K562 (cell line): ENCODE data around the gene GPR153. TPM values are rescaled to one million over a fixed set of nuclear protein-coding genes. Genes with fewer than 3 reads are reported as not detected.

ENCODE experiments used
- ATF1 ChIP-seq, 2 experiments: fragments of 450-650 bp in 1 of 2; IDR thresholded peaks; 2 replicates each; pipeline ENCODE4 v1.6.1; 2016; ENCODE audit warnings: missing compliant biosample characterization in 1 of 2, missing genetic modification characterization in 1 of 2
- CREB1 ChIP-seq, 2 experiments: sonication (generic) in 1 of 2; formaldehyde crosslinking in 1 of 2; IDR thresholded peaks; 2 replicates each; pipeline versions ENCODE4 v1.6.1 to v1.8.0; 2012 to 2022; ENCODE audit warnings: inconsistent platforms in 1 of 2, mild to moderate bottlenecking in 1 of 2, missing genetic modification reagents in 1 of 2, moderate library complexity in 1 of 2
- MEF2A ChIP-seq: IDR thresholded peaks from 2 replicates; pipeline ENCODE4 v1.6.1; 2011; ENCODE audit warnings: low read depth, mild to moderate bottlenecking, low read length, moderate library complexity; ENCODE audit not compliant: control insufficient read depth
- PHF20 ChIP-seq: fragments of 450-650 bp; IDR thresholded peaks from 2 replicates; pipeline ENCODE4 v1.6.1; 2018; ENCODE audit not compliant: partially characterized antibody
- SIN3B ChIP-seq: fragments of 450-650 bp; IDR thresholded peaks from 2 replicates; pipeline ENCODE4 v1.6.1; 2017; ENCODE audit warnings: low read depth, mild to moderate bottlenecking, moderate library complexity
- TEAD4 ChIP-seq, 2 experiments: sonication (generic) in 1 of 2; formaldehyde crosslinking in 1 of 2; IDR thresholded peaks; 2 replicates each; pipeline versions ENCODE4 v1.6.1 to v1.8.0; 2012 to 2022; ENCODE audit warnings: borderline replicate concordance in 1 of 2, inconsistent platforms in 1 of 2, low read length in 1 of 2, mild to moderate bottlenecking in 1 of 2, missing genetic modification reagents in 1 of 2
- ZNF224 ChIP-seq: sonication (generic); formaldehyde crosslinking; IDR thresholded peaks from 2 replicates; pipeline ENCODE4 v1.8.0; 2022; ENCODE audit warnings: mild to moderate bottlenecking, missing genetic modification reagents
- ZNF232 ChIP-seq: sonication (generic); formaldehyde crosslinking; IDR thresholded peaks from 2 replicates; pipeline ENCODE4 v1.8.0; 2022; ENCODE audit warnings: mild to moderate bottlenecking, missing genetic modification reagents
- polyA plus RNA-seq, 8 experiments: library from polyadenylated mRNA; depleted of rRNA in 4 of 8; stranded (reverse) in 5 of 8; unstranded in 3 of 8; fragments of >200 nt; fragmentation: Nextera tagmentation in 2 of 8; fragmentation: Illumina TruSeq in 1 of 8; extraction: Ambion mirVana in 2 of 8; extraction: Trizol in 1 of 8; gene quantifications; 2 replicates each; pipeline versions ENCODE4 v1.2.1 to v1.2.3, GENCODE V29; 2011 to 2014; ENCODE audit warnings: inconsistent platforms in 1 of 8, missing spikeins in 1 of 8
- total RNA-seq, 7 experiments: library from RNA; depleted of rRNA in 6 of 7; stranded (reverse); fragments of >200 nt in 6 of 7; fragmentation: Illumina TruSeq in 2 of 7; extraction: Trizol in 2 of 7; gene quantifications; 2 replicates each; pipeline versions ENCODE4 v1.2.1 to v1.2.3, GENCODE V29; 2011 to 2021; ENCODE audit warnings: low replicate concordance in 1 of 7
- TF ChIP-seq, protein P1 (sequence below): sonication (generic); formaldehyde crosslinking; IDR thresholded peaks from 2 replicates; pipeline ENCODE4 v1.9.0; 2022; ENCODE audit warnings: mild to moderate bottlenecking, missing genetic modification reagents
- TF ChIP-seq, protein P2 (sequence below): fragments of 250-450 bp; sonication (Bioruptor Pico); IDR thresholded peaks from 2 replicates; pipeline ENCODE4 v1.5.0; 2022; ENCODE audit warnings: mild to moderate bottlenecking
- TF ChIP-seq, protein P3 (sequence below): fragments of 250-450 bp; sonication (Bioruptor Pico); IDR thresholded peaks from 2 replicates; pipeline ENCODE4 v1.9.0; 2021; ENCODE audit warnings: mild to moderate bottlenecking, inconsistent platforms
- TF ChIP-seq, protein P4 (sequence below): sonication (generic); formaldehyde crosslinking; IDR thresholded peaks from 2 replicates; pipeline ENCODE4 v1.8.1; 2023; ENCODE audit warnings: mild to moderate bottlenecking, missing genetic modification reagents
- TF ChIP-seq, protein P5 (sequence below): sonication (generic); formaldehyde crosslinking; IDR thresholded peaks from 2 replicates; pipeline ENCODE4 v1.8.0; 2022; ENCODE audit warnings: mild to moderate bottlenecking, missing genetic modification reagents

Gene GPR153
- total and polyA plus RNA-seq, 9 of the 15 experiments (the other 6 are each of a cell fraction or from before 2014, with no cell fraction given): 0.01 to 1.5 (median 0.51) TPM

DNA sequence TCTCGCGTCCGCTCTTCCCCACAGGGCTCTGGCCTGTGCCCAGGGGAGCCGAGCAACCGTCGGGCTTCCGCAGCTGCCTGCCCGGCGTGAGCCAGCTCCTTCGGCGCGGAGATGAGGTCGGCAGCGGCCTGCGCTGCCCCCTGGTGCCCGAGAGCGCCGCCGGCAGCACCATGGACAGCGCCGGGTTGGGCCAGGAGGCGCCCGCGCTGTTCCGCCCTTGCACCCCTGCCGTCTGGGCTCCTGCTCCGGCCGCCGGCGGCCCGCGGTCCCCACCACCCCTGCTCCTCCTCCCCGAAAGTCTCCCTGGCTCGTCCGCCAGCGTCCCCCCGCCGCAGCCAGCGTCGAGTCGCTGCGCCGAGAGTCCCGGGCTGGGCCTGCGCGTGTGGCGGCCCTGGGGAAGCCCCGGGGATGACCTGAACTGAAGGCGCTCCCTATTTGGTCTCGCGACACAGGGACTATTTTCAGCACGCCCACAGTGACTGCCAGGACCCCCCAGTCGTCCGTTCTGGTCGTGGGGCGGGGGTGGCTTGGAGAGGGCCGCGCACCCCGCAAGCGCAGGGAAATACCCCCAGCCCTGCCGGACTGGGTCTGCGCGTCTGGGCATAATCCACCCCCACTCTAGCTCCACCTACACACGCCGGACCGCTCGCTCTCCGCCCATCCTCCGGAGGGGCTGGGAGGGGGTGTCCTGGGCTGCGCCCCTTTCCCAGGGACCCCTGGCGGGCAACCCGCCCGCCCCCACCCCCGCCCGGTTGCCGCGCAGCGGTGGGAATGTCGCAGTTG lies 15.6 kb downstream of the GPR153 start (continued):
- TF ChIP-seq, protein P1, sequence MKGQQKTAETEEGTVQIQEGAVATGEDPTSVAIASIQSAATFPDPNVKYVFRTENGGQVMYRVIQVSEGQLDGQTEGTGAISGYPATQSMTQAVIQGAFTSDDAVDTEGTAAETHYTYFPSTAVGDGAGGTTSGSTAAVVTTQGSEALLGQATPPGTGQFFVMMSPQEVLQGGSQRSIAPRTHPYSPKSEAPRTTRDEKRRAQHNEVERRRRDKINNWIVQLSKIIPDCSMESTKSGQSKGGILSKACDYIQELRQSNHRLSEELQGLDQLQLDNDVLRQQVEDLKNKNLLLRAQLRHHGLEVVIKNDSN (CRISPR knock-in tag): 0 out of 2 replicates have a peak, but pooled peaks have one; percentile 12
- TF ChIP-seq, protein P2, sequence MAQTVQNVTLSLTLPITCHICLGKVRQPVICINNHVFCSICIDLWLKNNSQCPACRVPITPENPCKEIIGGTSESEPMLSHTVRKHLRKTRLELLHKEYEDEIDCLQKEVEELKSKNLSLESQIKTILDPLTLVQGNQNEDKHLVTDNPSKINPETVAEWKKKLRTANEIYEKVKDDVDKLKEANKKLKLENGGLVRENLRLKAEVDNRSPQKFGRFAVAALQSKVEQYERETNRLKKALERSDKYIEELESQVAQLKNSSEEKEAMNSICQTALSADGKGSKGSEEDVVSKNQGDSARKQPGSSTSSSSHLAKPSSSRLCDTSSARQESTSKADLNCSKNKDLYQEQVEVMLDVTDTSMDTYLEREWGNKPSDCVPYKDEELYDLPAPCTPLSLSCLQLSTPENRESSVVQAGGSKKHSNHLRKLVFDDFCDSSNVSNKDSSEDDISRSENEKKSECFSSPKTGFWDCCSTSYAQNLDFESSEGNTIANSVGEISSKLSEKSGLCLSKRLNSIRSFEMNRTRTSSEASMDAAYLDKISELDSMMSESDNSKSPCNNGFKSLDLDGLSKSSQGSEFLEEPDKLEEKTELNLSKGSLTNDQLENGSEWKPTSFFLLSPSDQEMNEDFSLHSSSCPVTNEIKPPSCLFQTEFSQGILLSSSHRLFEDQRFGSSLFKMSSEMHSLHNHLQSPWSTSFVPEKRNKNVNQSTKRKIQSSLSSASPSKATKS: no peak
- TF ChIP-seq TEAD4 (IDR thresholded peaks at IDR 0.05; ENCODE audit: low read length): no peak
- peak; percentile 92 for TF ChIP-seq TEAD4 (CRISPR knock-in tag; IDR thresholded peaks at IDR 0.05; ENCODE audit: borderline replicate concordance)
- TF ChIP-seq, protein P3, sequence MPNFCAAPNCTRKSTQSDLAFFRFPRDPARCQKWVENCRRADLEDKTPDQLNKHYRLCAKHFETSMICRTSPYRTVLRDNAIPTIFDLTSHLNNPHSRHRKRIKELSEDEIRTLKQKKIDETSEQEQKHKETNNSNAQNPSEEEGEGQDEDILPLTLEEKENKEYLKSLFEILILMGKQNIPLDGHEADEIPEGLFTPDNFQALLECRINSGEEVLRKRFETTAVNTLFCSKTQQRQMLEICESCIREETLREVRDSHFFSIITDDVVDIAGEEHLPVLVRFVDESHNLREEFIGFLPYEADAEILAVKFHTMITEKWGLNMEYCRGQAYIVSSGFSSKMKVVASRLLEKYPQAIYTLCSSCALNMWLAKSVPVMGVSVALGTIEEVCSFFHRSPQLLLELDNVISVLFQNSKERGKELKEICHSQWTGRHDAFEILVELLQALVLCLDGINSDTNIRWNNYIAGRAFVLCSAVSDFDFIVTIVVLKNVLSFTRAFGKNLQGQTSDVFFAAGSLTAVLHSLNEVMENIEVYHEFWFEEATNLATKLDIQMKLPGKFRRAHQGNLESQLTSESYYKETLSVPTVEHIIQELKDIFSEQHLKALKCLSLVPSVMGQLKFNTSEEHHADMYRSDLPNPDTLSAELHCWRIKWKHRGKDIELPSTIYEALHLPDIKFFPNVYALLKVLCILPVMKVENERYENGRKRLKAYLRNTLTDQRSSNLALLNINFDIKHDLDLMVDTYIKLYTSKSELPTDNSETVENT: peak; percentile 49; the same call in 1 of the 2 replicates
- TF ChIP-seq, protein P4, sequence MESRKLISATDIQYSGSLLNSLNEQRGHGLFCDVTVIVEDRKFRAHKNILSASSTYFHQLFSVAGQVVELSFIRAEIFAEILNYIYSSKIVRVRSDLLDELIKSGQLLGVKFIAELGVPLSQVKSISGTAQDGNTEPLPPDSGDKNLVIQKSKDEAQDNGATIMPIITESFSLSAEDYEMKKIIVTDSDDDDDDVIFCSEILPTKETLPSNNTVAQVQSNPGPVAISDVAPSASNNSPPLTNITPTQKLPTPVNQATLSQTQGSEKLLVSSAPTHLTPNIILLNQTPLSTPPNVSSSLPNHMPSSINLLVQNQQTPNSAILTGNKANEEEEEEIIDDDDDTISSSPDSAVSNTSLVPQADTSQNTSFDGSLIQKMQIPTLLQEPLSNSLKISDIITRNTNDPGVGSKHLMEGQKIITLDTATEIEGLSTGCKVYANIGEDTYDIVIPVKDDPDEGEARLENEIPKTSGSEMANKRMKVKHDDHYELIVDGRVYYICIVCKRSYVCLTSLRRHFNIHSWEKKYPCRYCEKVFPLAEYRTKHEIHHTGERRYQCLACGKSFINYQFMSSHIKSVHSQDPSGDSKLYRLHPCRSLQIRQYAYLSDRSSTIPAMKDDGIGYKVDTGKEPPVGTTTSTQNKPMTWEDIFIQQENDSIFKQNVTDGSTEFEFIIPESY (CRISPR knock-in tag): peak; percentile 90
- peak; percentile 97 for TF ChIP-seq ZNF232 (CRISPR knock-in tag)
- peak; percentile 41; the same call in 1 of the 2 replicates for TF ChIP-seq CREB1 (IDR thresholded peaks at IDR 0.05)
- peak; percentile 86 for TF ChIP-seq CREB1 (CRISPR knock-in tag; IDR thresholded peaks at IDR 0.05)
- TF ChIP-seq, protein P5, sequence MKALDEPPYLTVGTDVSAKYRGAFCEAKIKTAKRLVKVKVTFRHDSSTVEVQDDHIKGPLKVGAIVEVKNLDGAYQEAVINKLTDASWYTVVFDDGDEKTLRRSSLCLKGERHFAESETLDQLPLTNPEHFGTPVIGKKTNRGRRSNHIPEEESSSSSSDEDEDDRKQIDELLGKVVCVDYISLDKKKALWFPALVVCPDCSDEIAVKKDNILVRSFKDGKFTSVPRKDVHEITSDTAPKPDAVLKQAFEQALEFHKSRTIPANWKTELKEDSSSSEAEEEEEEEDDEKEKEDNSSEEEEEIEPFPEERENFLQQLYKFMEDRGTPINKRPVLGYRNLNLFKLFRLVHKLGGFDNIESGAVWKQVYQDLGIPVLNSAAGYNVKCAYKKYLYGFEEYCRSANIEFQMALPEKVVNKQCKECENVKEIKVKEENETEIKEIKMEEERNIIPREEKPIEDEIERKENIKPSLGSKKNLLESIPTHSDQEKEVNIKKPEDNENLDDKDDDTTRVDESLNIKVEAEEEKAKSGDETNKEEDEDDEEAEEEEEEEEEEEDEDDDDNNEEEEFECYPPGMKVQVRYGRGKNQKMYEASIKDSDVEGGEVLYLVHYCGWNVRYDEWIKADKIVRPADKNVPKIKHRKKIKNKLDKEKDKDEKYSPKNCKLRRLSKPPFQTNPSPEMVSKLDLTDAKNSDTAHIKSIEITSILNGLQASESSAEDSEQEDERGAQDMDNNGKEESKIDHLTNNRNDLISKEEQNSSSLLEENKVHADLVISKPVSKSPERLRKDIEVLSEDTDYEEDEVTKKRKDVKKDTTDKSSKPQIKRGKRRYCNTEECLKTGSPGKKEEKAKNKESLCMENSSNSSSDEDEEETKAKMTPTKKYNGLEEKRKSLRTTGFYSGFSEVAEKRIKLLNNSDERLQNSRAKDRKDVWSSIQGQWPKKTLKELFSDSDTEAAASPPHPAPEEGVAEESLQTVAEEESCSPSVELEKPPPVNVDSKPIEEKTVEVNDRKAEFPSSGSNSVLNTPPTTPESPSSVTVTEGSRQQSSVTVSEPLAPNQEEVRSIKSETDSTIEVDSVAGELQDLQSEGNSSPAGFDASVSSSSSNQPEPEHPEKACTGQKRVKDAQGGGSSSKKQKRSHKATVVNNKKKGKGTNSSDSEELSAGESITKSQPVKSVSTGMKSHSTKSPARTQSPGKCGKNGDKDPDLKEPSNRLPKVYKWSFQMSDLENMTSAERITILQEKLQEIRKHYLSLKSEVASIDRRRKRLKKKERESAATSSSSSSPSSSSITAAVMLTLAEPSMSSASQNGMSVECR (CRISPR knock-in tag): peak; percentile 99
- TF ChIP-seq SIN3B: peak; percentile 53; the same call in 1 of the 2 replicates
- TF ChIP-seq PHF20: no peak
- TF ChIP-seq ATF1 (CRISPR knock-in tag; IDR thresholded peaks at IDR 0.05): peak; percentile 63
- no peak; the same call in none of the 2 replicates for TF ChIP-seq ATF1 (tag; IDR thresholded peaks at IDR 0.05)
- no peak for TF ChIP-seq MEF2A
- peak; percentile 90; the same call in 1 of the 2 replicates for TF ChIP-seq ZNF224 (CRISPR knock-in tag)
